ENCODE data around the gene EEF1AKMT3.

Gene EEF1AKMT3

GRCh38 chr12:57727758-57728395 is 44.5 kb upstream of the EEF1AKMT3 start:
- 36% methylated on average over 21 of the region's 21 CpGs for WGBS
- Histone ChIP-seq H3K4me1 (ENCODE audit: insufficient read depth, low read length) (no peaks in the 10 kb centered on the region), H3K9me3 (ENCODE audit: insufficient read depth, low read depth, low read length) (no peaks in the 10 kb centered on the region), H3K4me3 (ENCODE audit: low read length) (peak overlapping the region; percentile 55), H3K36me3 (ENCODE audit: insufficient read depth, low read length) (no peaks in the 10 kb centered on the region), H3K27me3 (ENCODE audit: insufficient read depth, low read length) (peaks cover 97% of the 10 kb centered on the region), H3K27ac (ENCODE audit: low read depth, low read length) (no peak overlapping the region), H3K9ac (ENCODE audit: low read depth, low read length) (no peak overlapping the region)

- 47% methylated on average over 4 of the region's 5 CpGs for WGBS
- peaks cover 97% of the 10 kb centered on the region for H3K27me3 ChIP-seq (ENCODE audit: insufficient read depth, low read length)
These were observed 43.0 kb upstream of the EEF1AKMT3 start for GRCh38 chr12:57729321-57729844.

GRCh38 chr12:57730336-57731067 is 41.9 kb upstream of the EEF1AKMT3 start:
- no peak overlapping the region for H3K9ac ChIP-seq (ENCODE audit: low read depth, low read length)
- no peak overlapping the region for H3K4me3 ChIP-seq (ENCODE audit: low read length)
- WGBS, result 75% methylated on average over 13 of the region's 13 CpGs
- H3K27ac ChIP-seq (ENCODE audit: low read depth, low read length), result no peak overlapping the region
- no peaks in the 10 kb centered on the region for H3K9me3 ChIP-seq (ENCODE audit: insufficient read depth, low read depth, low read length)
- H3K27me3 ChIP-seq (ENCODE audit: insufficient read depth, low read length), result peaks cover 98% of the 10 kb centered on the region
- H3K4me1 ChIP-seq (ENCODE audit: insufficient read depth, low read length), result no peaks in the 10 kb centered on the region
- H3K36me3 ChIP-seq (ENCODE audit: insufficient read depth, low read length), result no peaks in the 10 kb centered on the region

More at GRCh38 chr12:57729321-57729844, 43.0 kb upstream of the EEF1AKMT3 start:
- Histone ChIP-seq H3K9ac (ENCODE audit: low read depth, low read length) (no peak overlapping the region), H3K4me3 (ENCODE audit: low read length) (no peak overlapping the region), H3K36me3 (ENCODE audit: insufficient read depth, low read length) (no peaks in the 10 kb centered on the region), H3K9me3 (ENCODE audit: insufficient read depth, low read depth, low read length) (no peaks in the 10 kb centered on the region), H3K4me1 (ENCODE audit: insufficient read depth, low read length) (no peaks in the 10 kb centered on the region), H3K27ac (ENCODE audit: low read depth, low read length) (no peak overlapping the region)

GRCh38 chr12:57731411-57732080 is 40.9 kb upstream of the EEF1AKMT3 start:
- no peak overlapping the region for H3K4me3 ChIP-seq (ENCODE audit: low read length)
- no peak overlapping the region for H3K9ac ChIP-seq (ENCODE audit: low read depth, low read length)
- no peaks in the 10 kb centered on the region for H3K36me3 ChIP-seq (ENCODE audit: insufficient read depth, low read length)
- no peak overlapping the region for H3K27ac ChIP-seq (ENCODE audit: low read depth, low read length)
- peaks cover 99% of the 10 kb centered on the region for H3K27me3 ChIP-seq (ENCODE audit: insufficient read depth, low read length)
- WGBS, result 80% methylated on average over 18 of the region's 19 CpGs
- H3K9me3 ChIP-seq (ENCODE audit: insufficient read depth, low read depth, low read length), result no peaks in the 10 kb centered on the region
- peaks cover 2% of the 10 kb centered on the region for H3K4me1 ChIP-seq (ENCODE audit: insufficient read depth, low read length)

- 58% methylated on average over 4 of the region's 4 CpGs for WGBS
- Histone ChIP-seq H3K9me3 (ENCODE audit: insufficient read depth, low read depth, low read length) (no peaks in the 10 kb centered on the region), H3K27ac (ENCODE audit: low read depth, low read length) (no peak overlapping the region), H3K36me3 (ENCODE audit: insufficient read depth, low read length) (no peaks in the 10 kb centered on the region), H3K4me3 (ENCODE audit: low read length) (no peak overlapping the region), H3K4me1 (ENCODE audit: insufficient read depth, low read length) (peaks cover 9% of the 10 kb centered on the region), H3K9ac (ENCODE audit: low read depth, low read length) (no peak overlapping the region), H3K27me3 (ENCODE audit: insufficient read depth, low read length) (peaks cover 99% of the 10 kb centered on the region)
These were observed 40.1 kb upstream of the EEF1AKMT3 start for GRCh38 chr12:57732270-57732669.

GRCh38 chr12:57732726-57733593 is 39.5 kb upstream of the EEF1AKMT3 start:
- Histone ChIP-seq H3K4me1 (ENCODE audit: insufficient read depth, low read length) (peaks cover 9% of the 10 kb centered on the region), H3K9me3 (ENCODE audit: insufficient read depth, low read depth, low read length) (no peaks in the 10 kb centered on the region), H3K27ac (ENCODE audit: low read depth, low read length) (no peak overlapping the region), H3K36me3 (ENCODE audit: insufficient read depth, low read length) (no peaks in the 10 kb centered on the region), H3K27me3 (ENCODE audit: insufficient read depth, low read length) (peaks cover 99% of the 10 kb centered on the region), H3K9ac (ENCODE audit: low read depth, low read length) (no peak overlapping the region), H3K4me3 (ENCODE audit: low read length) (no peak overlapping the region)
- 83% methylated on average over 11 of the region's 11 CpGs for WGBS

GRCh38 chr12:57733928-57734327 is 38.5 kb upstream of the EEF1AKMT3 start:
- Histone ChIP-seq H3K36me3 (ENCODE audit: insufficient read depth, low read length) (no peaks in the 10 kb centered on the region), H3K27me3 (ENCODE audit: insufficient read depth, low read length) (peaks cover 99% of the 10 kb centered on the region), H3K9me3 (ENCODE audit: insufficient read depth, low read depth, low read length) (no peaks in the 10 kb centered on the region), H3K9ac (ENCODE audit: low read depth, low read length) (no peak overlapping the region), H3K4me1 (ENCODE audit: insufficient read depth, low read length) (peaks cover 9% of the 10 kb centered on the region), H3K27ac (ENCODE audit: low read depth, low read length) (no peak overlapping the region), H3K4me3 (ENCODE audit: low read length) (no peak overlapping the region)
- 79% methylated on average over 6 of the region's 6 CpGs for WGBS

GRCh38 chr12:57734591-57734990 is 37.8 kb upstream of the EEF1AKMT3 start:
- no peak overlapping the region for H3K4me3 ChIP-seq (ENCODE audit: low read length)
- WGBS, result 83% methylated on average over 4 of the region's 4 CpGs
- peaks cover 12% of the 10 kb centered on the region for H3K4me1 ChIP-seq (ENCODE audit: insufficient read depth, low read length)
- H3K9me3 ChIP-seq (ENCODE audit: insufficient read depth, low read depth, low read length), result no peaks in the 10 kb centered on the region
- no peaks in the 10 kb centered on the region for H3K36me3 ChIP-seq (ENCODE audit: insufficient read depth, low read length)
- H3K27ac ChIP-seq (ENCODE audit: low read depth, low read length), result no peak overlapping the region
- no peak overlapping the region for H3K9ac ChIP-seq (ENCODE audit: low read depth, low read length)
- peaks cover 99% of the 10 kb centered on the region for H3K27me3 ChIP-seq (ENCODE audit: insufficient read depth, low read length)

- H3K27me3 ChIP-seq (ENCODE audit: insufficient read depth, low read length), result peaks cover 99% of the 10 kb centered on the region
- no peaks in the 10 kb centered on the region for H3K36me3 ChIP-seq (ENCODE audit: insufficient read depth, low read length)
- H3K4me1 ChIP-seq (ENCODE audit: insufficient read depth, low read length), result peaks cover 12% of the 10 kb centered on the region
- no peak overlapping the region for H3K9ac ChIP-seq (ENCODE audit: low read depth, low read length)
- no peak overlapping the region for H3K27ac ChIP-seq (ENCODE audit: low read depth, low read length)
- WGBS, result 19% methylated on average over 7 of the region's 8 CpGs
- H3K4me3 ChIP-seq (ENCODE audit: low read length), result peak overlapping the region; percentile 41; the same call in 1 of the 2 replicates
- H3K9me3 ChIP-seq (ENCODE audit: insufficient read depth, low read depth, low read length), result no peaks in the 10 kb centered on the region
These were observed 37.1 kb upstream of the EEF1AKMT3 start for GRCh38 chr12:57735198-57735855.

GRCh38 chr12:57735952-57736740 is 36.3 kb upstream of the EEF1AKMT3 start:
- peaks cover 12% of the 10 kb centered on the region for H3K4me1 ChIP-seq (ENCODE audit: insufficient read depth, low read length)
- H3K27ac ChIP-seq (ENCODE audit: low read depth, low read length), result no peak overlapping the region
- H3K27me3 ChIP-seq (ENCODE audit: insufficient read depth, low read length), result peaks cover 99% of the 10 kb centered on the region
- under 1% methylated on average over 47 of the region's 49 CpGs for WGBS
- peak overlapping the region; percentile 41 for H3K4me3 ChIP-seq (ENCODE audit: low read length)
- H3K36me3 ChIP-seq (ENCODE audit: insufficient read depth, low read length), result no peaks in the 10 kb centered on the region
- H3K9me3 ChIP-seq (ENCODE audit: insufficient read depth, low read depth, low read length), result no peaks in the 10 kb centered on the region
- no peak overlapping the region for H3K9ac ChIP-seq (ENCODE audit: low read depth, low read length)
